ENCODE measurements around the gene AFF3.

Gene AFF3

GRCh38 chr2:99863236-99863902 lies 279.0 kb downstream of the AFF3 start:
- ATAC-seq (ENCODE audit: low read depth) (no peak), DNase-seq (ENCODE audit: low spot score) (no peak)
- no peak overlapping the region for H3K4me3 ChIP-seq (ENCODE audit: severe bottlenecking)
- no peak overlapping the region for H3K27ac ChIP-seq (ENCODE audit: poor library complexity, severe bottlenecking)
- H3K4me1 ChIP-seq (ENCODE audit: insufficient read depth, poor library complexity, severe bottlenecking) = peaks cover 5% of the 10 kb centered on the region
- no peaks in the 10 kb centered on the region for H3K27me3 ChIP-seq (ENCODE audit: insufficient read depth, poor library complexity, severe bottlenecking)
- TF ChIP-seq CTCF (IDR thresholded peaks at IDR 0.05; ENCODE audit: poor library complexity, severe bottlenecking) = no peak
- H3K36me3 ChIP-seq (ENCODE audit: low read depth) = no peaks in the 10 kb centered on the region
- no peaks in the 10 kb centered on the region for H3K9me3 ChIP-seq (ENCODE audit: severe bottlenecking)

GRCh38 chr2:99862566-99862965 lies 279.8 kb downstream of the AFF3 start:
- Histone ChIP-seq H3K27me3 (ENCODE audit: insufficient read depth, poor library complexity, severe bottlenecking) (no peaks in the 10 kb centered on the region), H3K4me1 (ENCODE audit: insufficient read depth, poor library complexity, severe bottlenecking) (no peaks in the 10 kb centered on the region), H3K36me3 (ENCODE audit: low read depth) (no peaks in the 10 kb centered on the region), H3K9me3 (ENCODE audit: severe bottlenecking) (no peaks in the 10 kb centered on the region), H3K27ac (ENCODE audit: poor library complexity, severe bottlenecking) (no peak overlapping the region), H3K4me3 (ENCODE audit: severe bottlenecking) (no peak overlapping the region)
- DNase-seq (ENCODE audit: low spot score) (no peak), ATAC-seq (ENCODE audit: low read depth) (no peak)
- no peak for TF ChIP-seq CTCF (IDR thresholded peaks at IDR 0.05; ENCODE audit: poor library complexity, severe bottlenecking)

- H3K4me3 ChIP-seq (ENCODE audit: severe bottlenecking) = no peak overlapping the region
- no peak for ATAC-seq (ENCODE audit: low read depth)
- TF ChIP-seq CTCF (IDR thresholded peaks at IDR 0.05; ENCODE audit: poor library complexity, severe bottlenecking) = no peak
- no peak overlapping the region for H3K27ac ChIP-seq (ENCODE audit: poor library complexity, severe bottlenecking)
- no peaks in the 10 kb centered on the region for H3K36me3 ChIP-seq (ENCODE audit: low read depth)
- DNase-seq (ENCODE audit: low spot score) = no peak
- no peaks in the 10 kb centered on the region for H3K9me3 ChIP-seq (ENCODE audit: severe bottlenecking)
- H3K4me1 ChIP-seq (ENCODE audit: insufficient read depth, poor library complexity, severe bottlenecking) = no peaks in the 10 kb centered on the region
- no peaks in the 10 kb centered on the region for H3K27me3 ChIP-seq (ENCODE audit: insufficient read depth, poor library complexity, severe bottlenecking)
Observed at GRCh38 chr2:99861376-99861760, 281.0 kb downstream of the AFF3 start.

- Histone ChIP-seq H3K4me3 (ENCODE audit: severe bottlenecking) (no peak overlapping the region), H3K9me3 (ENCODE audit: severe bottlenecking) (no peaks in the 10 kb centered on the region), H3K4me1 (ENCODE audit: insufficient read depth, poor library complexity, severe bottlenecking) (no peaks in the 10 kb centered on the region), H3K27me3 (ENCODE audit: insufficient read depth, poor library complexity, severe bottlenecking) (no peaks in the 10 kb centered on the region), H3K27ac (ENCODE audit: poor library complexity, severe bottlenecking) (no peak overlapping the region), H3K36me3 (ENCODE audit: low read depth) (no peaks in the 10 kb centered on the region)
- DNase-seq (ENCODE audit: low spot score) (no peak), ATAC-seq (ENCODE audit: low read depth) (no peak)
- no peak for TF ChIP-seq CTCF (IDR thresholded peaks at IDR 0.05; ENCODE audit: poor library complexity, severe bottlenecking)
Observed at GRCh38 chr2:99860720-99861375, 281.5 kb downstream of the AFF3 start.

Measured in RWPE2 (cell line).